Endometrial microvascular endothelial cells (primary cell): ENCODE results near the gene KRTAP10-3. TPM values are rescaled to one million over a fixed set of nuclear protein-coding genes. Genes with fewer than 3 reads are reported as not detected.

ENCODE experiments used
- in situ Hi-C: cut with HindIII; loops from 2 replicates; pipeline ENCODE4 v1.10.0; 2017; ENCODE audit warnings: low sequenced_read_pairs, low pct_unique_long_range_greater_than_20kb; ENCODE audit errors: inconsistent ontology term
- total RNA-seq: library from RNA; depleted of rRNA; stranded (reverse); fragments of >200 nt; gene quantifications from one replicate; pipeline ENCODE4 v1.2.3, GENCODE V29; 2015; ENCODE audit errors: inconsistent ontology term

KRTAP10-3 gene
- total RNA-seq, 1 donor from 2014 or later, result not detected

DNA sequence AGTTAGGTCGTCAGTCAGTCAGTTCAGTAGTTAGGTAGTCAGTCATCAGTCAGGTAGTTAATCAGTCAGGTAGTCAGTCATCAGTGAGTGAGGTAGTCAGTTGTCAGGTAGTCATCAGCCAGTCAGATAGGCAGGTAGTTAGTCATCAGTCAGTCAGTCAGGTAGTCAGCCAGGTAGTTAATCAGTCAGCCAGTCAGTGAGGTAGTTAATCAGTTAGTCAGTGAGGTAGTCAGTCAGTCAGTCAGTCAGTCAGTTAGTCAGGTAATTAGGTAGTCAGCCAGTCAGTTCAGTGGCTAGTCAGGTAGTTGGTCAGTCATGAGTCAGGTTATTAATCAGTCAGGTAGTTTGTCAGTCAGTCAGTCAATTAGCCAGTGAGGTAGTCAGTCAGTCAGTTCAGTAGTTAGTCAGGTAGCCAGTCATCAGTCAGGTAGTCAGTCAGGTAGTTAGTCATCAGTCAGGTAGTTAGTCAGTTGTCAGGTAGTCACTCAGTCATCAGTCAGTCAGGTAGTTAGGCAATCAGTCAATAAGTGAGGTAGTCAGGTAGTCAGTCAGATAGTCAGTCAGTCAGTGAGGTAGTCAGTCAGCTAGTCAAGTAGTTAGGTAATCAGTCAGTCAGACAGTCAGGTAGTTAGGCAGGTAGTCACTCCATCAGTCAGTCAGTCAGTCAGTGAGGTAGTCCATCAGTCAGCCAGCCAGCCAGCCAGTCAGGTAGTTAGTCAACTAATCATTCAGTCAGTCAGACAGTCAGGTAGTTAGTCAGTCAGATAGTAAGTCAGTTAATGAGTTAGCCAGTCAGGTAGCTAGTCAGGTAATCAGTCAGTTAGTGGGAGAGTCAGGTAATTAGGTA lies 34.8 kb downstream of the KRTAP10-3 start:
- in situ Hi-C loops, result no loop called here

DNA sequence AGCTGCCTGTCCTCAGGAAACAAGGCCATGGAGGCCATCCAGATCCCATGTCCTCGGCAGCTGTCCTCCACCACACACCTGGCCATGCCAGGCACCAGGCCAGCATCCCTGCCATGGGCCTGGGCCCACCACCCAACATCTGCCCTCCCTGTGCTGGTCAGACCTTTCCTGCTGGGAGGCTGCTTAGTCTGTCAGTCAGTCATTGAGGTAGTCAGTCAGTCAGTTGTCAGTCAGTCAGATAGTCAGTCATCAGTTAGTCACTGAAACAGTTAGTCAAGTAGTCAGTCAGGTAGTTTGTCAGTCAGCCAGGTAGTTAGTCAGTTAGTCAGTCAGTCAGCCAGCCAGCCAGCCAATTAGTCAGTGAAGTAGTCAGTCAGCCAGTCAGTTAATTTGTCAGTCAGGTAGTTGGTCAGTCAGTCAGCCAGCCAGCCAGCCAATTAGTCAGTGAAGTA lies 35.8 kb downstream of the KRTAP10-3 start:
- in situ Hi-C loops, result no loop called here

DNA sequence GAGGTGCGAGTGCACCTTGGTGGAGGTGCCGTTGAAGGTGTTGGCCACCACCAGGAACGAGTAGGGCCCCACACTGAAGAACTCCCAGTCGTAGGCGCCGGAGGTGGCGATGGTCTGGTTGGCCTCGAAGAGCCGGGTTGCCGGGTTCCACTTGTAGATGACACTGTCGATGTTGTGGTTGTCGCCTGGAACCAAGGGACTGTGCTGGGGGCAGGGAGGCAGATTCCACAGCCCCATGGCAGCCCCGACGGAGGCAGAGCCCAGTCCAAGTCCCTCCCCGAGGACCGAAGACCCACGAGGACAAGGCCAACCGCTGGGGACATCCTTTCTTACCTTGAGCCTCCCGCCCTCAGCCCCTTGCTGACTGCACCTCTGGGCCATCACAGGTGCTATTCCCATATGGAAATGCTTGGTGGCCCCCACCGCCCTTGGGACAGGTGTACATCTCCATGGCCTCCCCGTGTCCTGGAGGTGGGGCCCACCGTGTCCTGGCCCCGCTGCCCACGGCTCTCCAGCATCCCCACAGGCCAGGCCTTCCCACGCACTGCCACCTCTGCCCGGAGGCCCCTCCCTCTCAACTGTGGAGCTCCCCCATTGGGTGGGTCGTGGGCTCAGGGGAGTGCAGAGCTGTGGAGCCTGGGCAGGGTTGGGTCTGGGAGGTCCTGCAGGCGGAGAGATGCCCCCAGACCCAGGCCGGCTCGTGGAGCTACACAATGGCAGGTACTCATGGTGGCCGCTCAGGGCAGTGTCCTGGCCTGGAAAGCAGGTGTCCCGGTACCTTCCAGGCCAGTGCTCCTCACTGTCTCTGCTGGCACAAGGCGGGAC lies 36.5 kb downstream of the KRTAP10-3 start:
- in situ Hi-C loops, result no loop called here

DNA sequence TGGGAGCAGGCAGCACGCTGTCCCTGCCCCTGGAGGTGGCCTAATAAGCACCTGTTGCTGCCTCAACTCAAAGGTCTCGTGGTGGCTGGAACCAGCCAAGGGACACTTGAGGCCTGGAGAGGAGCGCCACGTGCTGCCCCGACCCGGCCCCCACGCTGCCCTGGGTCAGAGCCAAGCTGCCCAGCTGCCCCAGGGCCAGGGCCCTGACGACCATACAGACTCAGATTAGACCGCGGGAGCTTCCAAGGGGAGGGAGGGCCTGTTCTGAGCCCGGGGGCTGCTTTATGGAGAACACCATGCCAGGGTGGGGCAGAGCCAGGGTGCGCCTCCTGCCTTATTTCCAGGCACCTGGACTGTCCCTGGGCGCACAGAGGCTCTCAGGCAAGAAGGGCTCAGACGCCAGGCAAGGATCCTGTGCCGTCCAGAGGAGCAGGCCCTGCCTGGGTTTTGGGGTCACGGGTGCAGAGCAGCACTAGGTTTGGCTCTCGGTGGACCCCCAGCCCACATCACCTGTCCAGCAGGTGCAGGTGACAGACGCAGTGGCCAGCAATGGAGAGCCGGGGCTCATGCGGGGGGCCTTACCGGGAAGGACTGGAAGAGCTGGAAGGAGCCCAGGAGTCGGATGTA lies 37.2 kb downstream of the KRTAP10-3 start:
- in situ Hi-C loops, result no loop called here

DNA sequence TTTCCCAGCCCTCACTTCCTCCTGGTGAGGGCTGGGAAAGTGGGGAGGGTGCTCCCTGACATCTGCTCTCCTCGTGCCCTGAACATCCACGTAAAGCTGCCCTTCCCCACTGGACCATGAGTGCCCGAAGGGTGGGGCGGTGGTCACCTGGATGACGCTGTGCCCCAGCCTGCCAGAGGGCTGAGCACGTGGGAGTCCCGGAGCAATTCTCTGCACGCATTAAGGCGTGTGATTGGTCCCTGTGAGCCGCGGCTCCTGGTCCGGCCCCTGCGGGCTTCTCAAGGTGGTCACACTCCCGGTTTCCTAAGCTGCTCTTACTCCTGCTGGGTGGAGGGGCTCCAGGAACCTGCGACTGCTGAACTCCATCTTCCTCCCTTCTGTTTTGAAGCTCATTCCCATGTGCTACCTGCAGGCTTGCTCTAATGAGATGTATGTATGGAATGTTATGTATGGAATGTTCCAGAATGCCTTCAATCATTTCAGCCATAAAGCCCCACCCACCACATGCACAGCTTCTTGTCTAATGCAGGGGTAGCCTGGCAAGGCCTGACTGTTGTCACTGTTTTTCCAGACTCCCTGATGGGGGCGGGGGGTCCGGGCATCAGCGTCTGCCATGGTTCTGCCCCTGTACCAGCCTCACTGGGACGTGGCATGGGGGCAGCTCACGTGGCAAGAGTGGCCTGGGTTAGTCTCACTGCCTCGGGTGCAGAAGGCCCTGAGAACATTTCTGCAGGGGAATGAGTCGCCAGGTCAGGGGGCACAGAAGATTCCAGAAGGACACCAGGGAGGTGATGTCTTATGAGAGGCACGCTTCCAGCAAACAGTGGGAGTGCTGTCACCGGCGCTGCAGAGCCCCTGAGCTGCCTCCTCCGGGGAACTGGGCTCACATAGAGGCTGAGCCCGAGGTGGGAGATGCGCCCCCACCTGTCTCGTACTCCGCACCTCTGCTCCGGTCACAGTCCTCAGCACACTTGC lies 38.0 kb downstream of the KRTAP10-3 start:
- in situ Hi-C loops, result no loop called here

DNA sequence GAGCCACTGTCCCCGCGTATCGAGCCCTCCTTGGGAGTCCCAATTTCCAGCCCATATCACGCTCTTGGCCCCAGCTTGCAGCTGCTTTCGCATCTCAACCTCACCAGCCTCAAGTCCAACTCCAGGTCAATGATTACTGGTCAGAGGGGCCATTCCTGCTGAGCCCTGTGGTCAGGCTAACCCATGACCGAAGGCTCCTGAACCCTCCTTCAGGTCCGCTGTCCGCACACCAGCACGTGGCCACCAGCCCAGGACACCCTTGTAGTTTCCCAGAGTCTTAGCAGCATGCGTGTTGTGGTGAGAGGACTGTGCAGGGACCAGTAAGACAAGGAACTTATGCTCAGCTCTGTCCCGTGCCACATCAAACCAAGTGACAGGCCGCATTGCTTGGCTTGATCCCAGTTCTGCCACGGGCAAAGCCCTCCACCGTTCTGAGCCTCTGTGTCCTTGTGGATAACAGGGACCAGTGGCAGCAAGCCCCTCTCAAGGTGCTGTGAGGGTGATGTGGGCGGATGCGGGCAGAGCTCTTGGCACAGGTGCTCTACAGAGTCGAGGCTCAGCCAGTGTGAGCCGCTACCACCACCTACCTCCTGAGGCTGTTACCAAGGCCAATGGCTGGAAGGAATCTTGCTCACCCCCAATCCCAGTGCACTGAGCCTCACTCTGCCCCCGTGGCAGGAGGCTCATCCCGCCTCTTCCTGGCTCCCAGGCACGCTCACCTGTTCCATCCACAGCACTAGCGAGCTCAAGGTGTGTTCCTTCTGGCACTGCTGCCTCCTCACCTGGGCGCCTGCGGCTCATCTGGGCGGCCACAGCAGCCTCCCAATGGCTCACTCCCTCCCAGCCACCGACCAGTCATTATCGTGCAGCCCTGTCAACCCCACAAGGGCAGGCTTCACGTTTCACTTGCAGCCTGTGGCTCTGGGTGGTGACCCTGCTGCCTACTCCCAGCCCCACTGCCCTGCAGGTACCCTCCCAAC lies 39.0 kb downstream of the KRTAP10-3 start:
- in situ Hi-C loops, result no loop called here

DNA sequence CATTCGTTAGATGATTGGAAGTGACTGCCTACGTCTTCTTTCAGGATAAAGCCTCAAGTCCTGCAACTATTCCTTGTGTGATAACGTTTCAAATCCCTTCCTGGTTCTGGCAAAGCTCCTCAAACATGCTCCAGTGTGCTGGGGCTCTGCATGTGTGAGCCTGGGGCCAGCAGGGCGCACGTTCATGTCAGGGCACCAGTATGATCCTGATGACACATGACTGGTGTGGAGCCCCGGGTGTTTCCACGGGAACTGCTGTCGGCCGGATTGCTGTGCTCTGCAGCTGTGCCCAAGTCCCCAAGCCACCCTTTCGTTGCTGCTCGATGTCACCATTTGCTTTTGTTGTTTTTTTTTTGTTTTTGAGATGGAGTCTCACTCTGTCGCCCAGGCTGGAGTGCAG lies 39.9 kb downstream of the KRTAP10-3 start:
- in situ Hi-C loops, result no loop called here

DNA sequence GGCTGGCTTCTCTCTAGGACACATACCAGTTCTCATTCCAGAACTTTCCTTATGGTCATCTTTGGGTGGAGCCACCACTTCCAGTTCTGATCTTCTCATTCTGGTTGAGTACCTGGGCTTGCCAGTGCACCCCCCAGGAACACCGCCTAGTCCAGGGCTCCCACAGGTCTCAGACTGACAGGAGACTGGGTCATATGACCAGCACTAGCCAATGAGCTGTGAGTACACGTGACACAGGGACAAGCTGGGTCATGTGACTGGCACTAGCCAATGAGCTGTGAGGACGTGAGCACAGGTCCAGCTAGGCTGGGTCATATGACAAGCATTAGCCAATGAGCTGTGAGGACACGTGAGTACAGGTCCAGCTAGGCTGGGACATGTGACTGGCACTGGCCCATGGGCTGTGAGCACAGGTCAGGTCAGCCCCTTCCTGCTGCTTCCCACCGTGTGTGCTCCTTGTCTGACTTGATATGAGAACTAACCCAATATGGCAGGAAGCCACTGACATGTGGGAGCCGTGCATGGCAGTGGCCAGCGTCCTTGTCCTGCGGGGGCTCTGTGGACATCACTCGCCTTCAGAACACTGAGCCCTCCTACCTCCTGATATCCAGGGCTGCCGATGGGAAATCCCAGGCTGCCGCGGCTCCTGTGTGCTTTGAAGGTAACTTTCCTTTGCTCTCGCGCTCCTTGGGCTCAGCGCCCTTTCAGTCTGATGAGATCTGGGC lies 41.3 kb downstream of the KRTAP10-3 start:
- in situ Hi-C loops, result no loop called here

DNA sequence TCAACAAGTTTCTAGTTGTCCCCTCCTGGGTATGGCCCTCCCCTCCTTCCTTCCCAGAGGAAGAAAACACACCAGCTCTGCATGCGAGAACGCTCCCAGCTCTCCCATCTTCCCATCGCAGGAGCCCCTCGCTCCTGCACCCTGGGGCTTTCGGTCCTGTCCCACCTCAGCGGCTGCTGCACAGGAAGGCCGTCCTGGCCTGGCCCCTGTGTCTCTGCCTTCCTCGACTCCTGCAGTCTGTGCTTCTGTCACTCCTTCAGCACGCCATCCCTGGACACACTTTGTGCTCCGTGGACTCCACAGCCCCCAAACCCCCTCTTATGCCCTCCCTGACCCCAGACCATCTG lies 41.8 kb downstream of the KRTAP10-3 start:
- in situ Hi-C loops, result no loop called here

DNA sequence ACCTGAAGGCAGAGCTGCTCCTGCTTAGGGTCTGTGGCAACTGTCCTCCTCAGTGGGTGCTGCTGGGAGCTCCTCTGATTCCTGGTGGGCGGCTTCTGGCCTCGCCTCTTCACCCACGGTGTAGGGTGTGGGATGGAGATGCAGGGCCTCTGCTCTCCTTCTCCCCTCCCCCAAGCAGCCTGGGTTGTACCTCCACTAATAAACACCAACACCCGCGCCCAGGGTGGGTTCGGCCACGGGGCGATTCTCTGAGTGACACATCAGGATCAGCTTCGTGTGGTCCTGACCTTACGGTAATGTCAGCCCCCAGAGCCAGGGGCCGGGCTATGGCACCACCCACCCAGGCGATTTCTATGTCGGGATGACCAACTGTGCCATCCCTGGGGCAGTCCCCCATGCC lies 42.3 kb downstream of the KRTAP10-3 start:
- in situ Hi-C loops, result no loop called here

DNA sequence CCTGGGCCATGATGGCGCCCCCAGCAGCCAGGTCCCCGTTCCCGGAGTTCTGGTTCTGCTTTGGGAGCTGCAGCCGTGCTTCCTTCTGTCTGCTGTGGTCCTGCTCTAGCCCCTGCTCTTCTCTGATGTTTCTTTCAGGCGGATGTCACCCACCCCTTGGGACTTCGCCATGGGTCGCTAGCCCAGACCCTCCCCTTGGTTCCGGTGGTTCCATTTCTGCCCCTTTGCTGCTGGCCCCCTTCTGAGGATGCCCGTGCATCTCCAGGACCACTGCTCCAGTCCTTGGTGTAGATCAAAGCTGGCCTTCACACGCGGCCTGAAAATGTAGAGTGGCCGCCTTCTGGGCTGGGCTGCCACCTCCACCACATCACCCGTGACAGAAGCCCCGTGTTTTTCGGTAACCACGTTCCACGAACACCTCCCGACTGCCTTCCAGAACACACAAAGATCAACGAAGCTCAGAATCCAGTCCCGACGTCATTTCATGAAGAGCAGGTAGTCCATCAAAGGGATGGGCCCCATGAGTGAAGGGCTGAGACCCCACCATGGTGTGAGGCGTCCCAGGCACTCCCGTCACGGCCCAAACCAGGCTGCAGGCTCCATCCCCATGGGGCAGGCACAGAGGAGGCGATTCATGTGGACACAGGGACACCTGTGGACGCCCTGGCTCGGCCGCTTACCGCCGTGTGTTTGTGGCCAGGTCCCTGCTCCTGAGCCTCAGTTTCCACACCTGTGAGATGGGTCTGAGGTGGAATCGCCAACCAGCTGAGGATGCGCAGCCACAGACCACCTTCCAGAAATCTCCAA lies 43.0 kb downstream of the KRTAP10-3 start:
- in situ Hi-C loops, result no loop called here

DNA sequence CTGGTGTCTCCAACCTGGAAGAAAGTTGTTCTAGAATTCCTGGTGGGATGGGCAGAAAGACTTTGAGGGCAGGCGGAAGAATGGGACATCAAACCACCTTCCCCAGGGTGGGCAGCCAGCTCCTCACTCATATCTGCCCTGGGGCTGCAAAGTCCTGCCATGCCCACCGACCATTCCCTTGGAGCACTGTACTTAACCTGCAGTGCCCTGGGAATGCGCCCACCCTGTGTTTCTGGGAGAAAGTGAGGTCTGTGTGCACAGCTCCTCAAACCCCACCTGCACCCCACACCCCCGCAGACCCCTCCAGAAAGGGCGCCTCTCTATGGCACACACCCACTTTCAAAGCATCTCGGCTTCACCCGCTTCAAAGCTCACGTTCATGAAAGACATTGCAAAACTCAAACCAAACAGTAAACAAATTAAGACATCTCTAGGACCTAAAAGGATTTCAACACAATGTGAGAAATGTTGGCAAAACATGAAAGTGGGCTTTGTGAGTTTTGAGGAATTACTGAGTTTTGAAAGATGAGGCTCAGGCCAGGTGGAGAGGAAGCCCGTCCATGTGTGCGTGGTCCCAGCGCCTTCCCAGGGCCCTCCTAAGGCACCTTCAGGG lies 43.7 kb downstream of the KRTAP10-3 start:
- in situ Hi-C loops, result no loop called here

DNA sequence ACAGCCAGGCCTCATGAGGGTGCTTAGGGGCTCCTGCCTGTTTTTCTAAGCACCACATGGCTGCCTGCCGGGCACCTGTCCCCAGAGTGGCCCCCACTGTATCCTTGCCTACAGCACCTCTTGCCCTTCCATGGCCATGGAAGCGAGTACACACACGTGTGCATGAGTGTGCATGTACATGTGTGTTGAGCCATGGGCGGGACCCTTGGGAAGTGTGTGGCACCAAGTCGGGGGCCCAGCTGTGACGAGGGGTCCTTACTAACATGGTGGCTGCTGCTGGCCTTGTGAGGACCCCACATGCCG lies 44.4 kb downstream of the KRTAP10-3 start:
- in situ Hi-C loops, result no loop called here

DNA sequence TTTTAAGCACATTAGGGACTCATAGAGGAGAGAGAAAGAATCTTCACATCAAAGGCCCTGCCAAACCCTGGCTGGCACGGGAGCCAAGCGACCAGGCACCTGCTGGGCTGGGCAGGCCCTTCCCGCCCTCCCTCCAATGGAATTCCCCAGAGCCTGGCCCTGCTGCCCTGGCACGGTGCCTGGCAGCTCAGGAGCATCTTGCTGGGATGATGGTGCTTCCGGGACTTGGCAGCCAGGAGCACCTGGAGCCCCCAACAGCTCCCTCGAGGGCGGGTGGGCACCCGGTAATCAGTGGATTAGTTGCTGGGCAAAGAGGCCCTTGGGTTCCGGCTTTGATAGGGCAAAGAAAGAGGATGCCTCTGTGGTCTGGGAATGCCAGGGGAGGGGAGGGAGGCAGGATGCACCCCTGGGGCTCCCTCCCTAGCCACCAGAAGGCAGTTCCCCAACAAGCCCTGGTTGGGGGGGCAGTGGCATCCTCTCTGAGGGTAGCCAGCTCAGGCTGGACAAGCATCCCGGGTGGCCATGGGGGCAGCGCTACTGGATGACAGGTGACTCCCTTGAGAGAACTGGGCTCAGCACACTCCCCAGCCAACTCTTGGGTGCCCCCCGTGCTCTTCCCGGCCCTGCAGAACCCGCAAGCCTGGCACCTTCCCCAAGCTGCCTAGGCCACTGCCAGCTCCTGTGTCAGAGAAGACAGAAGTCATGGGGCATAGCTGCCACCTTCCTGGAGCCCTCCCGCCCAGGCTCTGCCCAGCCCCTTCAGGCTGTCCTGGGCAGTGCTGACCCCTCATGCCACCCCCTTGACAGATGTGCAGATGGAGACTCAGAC lies 45.0 kb downstream of the KRTAP10-3 start:
- in situ Hi-C loops, result no loop called here
